ENCODE measurements around the gene PRF1.

PRF1 gene

GRCh38 chr10:70561070-70561469 is 41.5 kb downstream of the PRF1 start:
- no peak overlapping the region for H3K9ac ChIP-seq (ENCODE audit: low read length)
- no peak overlapping the region for H4K5ac ChIP-seq (ENCODE audit: low read length)
- no peaks in the 10 kb centered on the region for H3K27me3 ChIP-seq (ENCODE audit: insufficient read depth, low read length, poor library complexity)
- H3K36me3 ChIP-seq (ENCODE audit: control insufficient read depth, insufficient read depth, low read length), result no peaks in the 10 kb centered on the region
- H3K56ac ChIP-seq (ENCODE audit: low read length), result no peak overlapping the region
- no peak overlapping the region for H3K23ac ChIP-seq (ENCODE audit: low read length)
- H3K18ac ChIP-seq (ENCODE audit: low read length), result no peak overlapping the region
- no peak overlapping the region for H3K4me3 ChIP-seq (ENCODE audit: low read length)
- H3K27ac ChIP-seq (ENCODE audit: low read depth, low read length), result no peak overlapping the region
- H2AK5ac ChIP-seq (ENCODE audit: low read length), result no peak overlapping the region
- no peak overlapping the region for H3K4ac ChIP-seq (ENCODE audit: low read depth, low read length)
- DNase-seq, result no peak
- WGBS (ENCODE audit: extremely low coverage, insufficient coverage, low lambda C conversion rate), result no CpG with 5 or more reads among the region's 10 CpGs
- no peak overlapping the region for H3K4me2 ChIP-seq (ENCODE audit: low read length)
- H2BK120ac ChIP-seq (ENCODE audit: low read depth, low read length), result no peak overlapping the region
- H3K79me2 ChIP-seq (ENCODE audit: control insufficient read depth, insufficient read depth, low read length), result no peaks in the 10 kb centered on the region
- H2BK5ac ChIP-seq (ENCODE audit: low read length), result no peak overlapping the region
- H3K79me1 ChIP-seq (ENCODE audit: low read length), result no peaks in the 10 kb centered on the region
- H3K4me1 ChIP-seq (ENCODE audit: control insufficient read depth, low read depth, low read length), result no peaks in the 10 kb centered on the region
- no peak overlapping the region for H4K8ac ChIP-seq (ENCODE audit: low read depth, low read length)
- no peak overlapping the region for H2BK15ac ChIP-seq (replicated peaks; ENCODE audit: low read depth)

- no peak overlapping the region for H3K18ac ChIP-seq (ENCODE audit: low read length)
- DNase-seq, result no peak
- H3K56ac ChIP-seq (ENCODE audit: low read length), result no peak overlapping the region
- H3K9ac ChIP-seq (ENCODE audit: low read length), result no peak overlapping the region
- no peaks in the 10 kb centered on the region for H3K4me1 ChIP-seq (ENCODE audit: control insufficient read depth, low read depth, low read length)
- no peak overlapping the region for H3K4me3 ChIP-seq (ENCODE audit: low read length)
- no peaks in the 10 kb centered on the region for H3K27me3 ChIP-seq (ENCODE audit: insufficient read depth, low read length, poor library complexity)
- H3K79me2 ChIP-seq (ENCODE audit: control insufficient read depth, insufficient read depth, low read length), result no peaks in the 10 kb centered on the region
- H3K79me1 ChIP-seq (ENCODE audit: low read length), result no peaks in the 10 kb centered on the region
- no peak overlapping the region for H2BK120ac ChIP-seq (ENCODE audit: low read depth, low read length)
- H3K27ac ChIP-seq (ENCODE audit: low read depth, low read length), result no peak overlapping the region
- no peak overlapping the region for H4K8ac ChIP-seq (ENCODE audit: low read depth, low read length)
- WGBS (ENCODE audit: extremely low coverage, insufficient coverage, low lambda C conversion rate), result no CpG with 5 or more reads among the region's 14 CpGs
- no peak overlapping the region for H3K4ac ChIP-seq (ENCODE audit: low read depth, low read length)
- H3K23ac ChIP-seq (ENCODE audit: low read length), result no peak overlapping the region
- H2BK15ac ChIP-seq (replicated peaks; ENCODE audit: low read depth), result no peak overlapping the region
- H4K5ac ChIP-seq (ENCODE audit: low read length), result no peak overlapping the region
- no peaks in the 10 kb centered on the region for H3K36me3 ChIP-seq (ENCODE audit: control insufficient read depth, insufficient read depth, low read length)
- H3K4me2 ChIP-seq (ENCODE audit: low read length), result no peak overlapping the region
- no peak overlapping the region for H2BK5ac ChIP-seq (ENCODE audit: low read length)
- H2AK5ac ChIP-seq (ENCODE audit: low read length), result no peak overlapping the region
Measured at GRCh38 chr10:70560511-70560941, 42.0 kb downstream of the PRF1 start.

GRCh38 chr10:70559861-70560260 is 42.7 kb downstream of the PRF1 start:
- H2BK120ac ChIP-seq (ENCODE audit: low read depth, low read length), result no peak overlapping the region
- H2AK5ac ChIP-seq (ENCODE audit: low read length), result no peak overlapping the region
- H3K4ac ChIP-seq (ENCODE audit: low read depth, low read length), result no peak overlapping the region
- peak; percentile 22 for DNase-seq
- no peak overlapping the region for H3K56ac ChIP-seq (ENCODE audit: low read length)
- no peak overlapping the region for H3K23ac ChIP-seq (ENCODE audit: low read length)
- WGBS (ENCODE audit: extremely low coverage, insufficient coverage, low lambda C conversion rate), result no CpG with 5 or more reads among the region's 5 CpGs
- H3K9ac ChIP-seq (ENCODE audit: low read length), result no peak overlapping the region
- no peak overlapping the region for H3K27ac ChIP-seq (ENCODE audit: low read depth, low read length)
- no peaks in the 10 kb centered on the region for H3K79me2 ChIP-seq (ENCODE audit: control insufficient read depth, insufficient read depth, low read length)
- H2BK15ac ChIP-seq (replicated peaks; ENCODE audit: low read depth), result no peak overlapping the region
- no peak overlapping the region for H4K5ac ChIP-seq (ENCODE audit: low read length)
- no peak overlapping the region for H2BK5ac ChIP-seq (ENCODE audit: low read length)
- no peak overlapping the region for H3K4me2 ChIP-seq (ENCODE audit: low read length)
- no peaks in the 10 kb centered on the region for H3K79me1 ChIP-seq (ENCODE audit: low read length)
- no peak overlapping the region for H3K18ac ChIP-seq (ENCODE audit: low read length)
- H4K8ac ChIP-seq (ENCODE audit: low read depth, low read length), result no peak overlapping the region
- H3K27me3 ChIP-seq (ENCODE audit: insufficient read depth, low read length, poor library complexity), result no peaks in the 10 kb centered on the region
- H3K36me3 ChIP-seq (ENCODE audit: control insufficient read depth, insufficient read depth, low read length), result no peaks in the 10 kb centered on the region
- H3K4me3 ChIP-seq (ENCODE audit: low read length), result no peak overlapping the region
- H3K4me1 ChIP-seq (ENCODE audit: control insufficient read depth, low read depth, low read length), result no peaks in the 10 kb centered on the region

- Histone ChIP-seq H2BK120ac (ENCODE audit: low read depth, low read length) (no peak overlapping the region), H4K5ac (ENCODE audit: low read length) (no peak overlapping the region), H3K79me1 (ENCODE audit: low read length) (no peaks in the 10 kb centered on the region), H3K4ac (ENCODE audit: low read depth, low read length) (no peak overlapping the region), H3K18ac (ENCODE audit: low read length) (no peak overlapping the region), H3K4me2 (ENCODE audit: low read length) (no peak overlapping the region), H3K27ac (ENCODE audit: low read depth, low read length) (no peak overlapping the region), H2AK5ac (ENCODE audit: low read length) (no peak overlapping the region), H3K9ac (ENCODE audit: low read length) (peak overlapping the region; percentile 25), H4K8ac (ENCODE audit: low read depth, low read length) (no peak overlapping the region), H3K4me3 (ENCODE audit: low read length) (no peak overlapping the region), H2BK5ac (ENCODE audit: low read length) (no peak overlapping the region), H3K56ac (ENCODE audit: low read length) (peak overlapping the region; percentile 56), H3K79me2 (ENCODE audit: control insufficient read depth, insufficient read depth, low read length) (no peaks in the 10 kb centered on the region), H3K27me3 (ENCODE audit: insufficient read depth, low read length, poor library complexity) (no peaks in the 10 kb centered on the region), H2BK15ac (replicated peaks; ENCODE audit: low read depth) (no peak overlapping the region), H3K23ac (ENCODE audit: low read length) (no peak overlapping the region), H3K4me1 (ENCODE audit: control insufficient read depth, low read depth, low read length) (no peaks in the 10 kb centered on the region), H3K36me3 (ENCODE audit: control insufficient read depth, insufficient read depth, low read length) (no peaks in the 10 kb centered on the region)
- DNase-seq, result peak; percentile 88
- no CpG with 5 or more reads among the region's 20 CpGs for WGBS (ENCODE audit: extremely low coverage, insufficient coverage, low lambda C conversion rate)
Measured at GRCh38 chr10:70558871-70559810, 43.4 kb downstream of the PRF1 start.

- no peak overlapping the region for H3K9ac ChIP-seq (ENCODE audit: low read length)
- H3K23ac ChIP-seq (ENCODE audit: low read length), result no peak overlapping the region
- no peak overlapping the region for H3K4ac ChIP-seq (ENCODE audit: low read depth, low read length)
- no peaks in the 10 kb centered on the region for H3K4me1 ChIP-seq (ENCODE audit: control insufficient read depth, low read depth, low read length)
- no peak overlapping the region for H3K4me2 ChIP-seq (ENCODE audit: low read length)
- no peak overlapping the region for H2AK5ac ChIP-seq (ENCODE audit: low read length)
- no peak overlapping the region for H3K27ac ChIP-seq (ENCODE audit: low read depth, low read length)
- H3K56ac ChIP-seq (ENCODE audit: low read length), result no peak overlapping the region
- H3K27me3 ChIP-seq (ENCODE audit: insufficient read depth, low read length, poor library complexity), result no peaks in the 10 kb centered on the region
- no peak overlapping the region for H3K18ac ChIP-seq (ENCODE audit: low read length)
- peaks cover 2% of the 10 kb centered on the region for H3K36me3 ChIP-seq (ENCODE audit: control insufficient read depth, insufficient read depth, low read length)
- no CpG with 5 or more reads among the region's 11 CpGs for WGBS (ENCODE audit: extremely low coverage, insufficient coverage, low lambda C conversion rate)
- H3K79me2 ChIP-seq (ENCODE audit: control insufficient read depth, insufficient read depth, low read length), result no peaks in the 10 kb centered on the region
- H4K8ac ChIP-seq (ENCODE audit: low read depth, low read length), result no peak overlapping the region
- no peaks in the 10 kb centered on the region for H3K79me1 ChIP-seq (ENCODE audit: low read length)
- H2BK5ac ChIP-seq (ENCODE audit: low read length), result no peak overlapping the region
- H3K4me3 ChIP-seq (ENCODE audit: low read length), result no peak overlapping the region
- no peak for DNase-seq
- H2BK120ac ChIP-seq (ENCODE audit: low read depth, low read length), result no peak overlapping the region
- H2BK15ac ChIP-seq (replicated peaks; ENCODE audit: low read depth), result no peak overlapping the region
- H4K5ac ChIP-seq (ENCODE audit: low read length), result no peak overlapping the region
Measured at GRCh38 chr10:70558295-70558694, 44.2 kb downstream of the PRF1 start.
